ENCODE measurements around the gene PDGFD. TPM values are rescaled to one million over a fixed set of nuclear protein-coding genes. Genes with fewer than 3 reads are reported as not detected.

PDGFD gene
- 10 to 100 TPM in 1 of 3 donors, 1 to 10 TPM in 2; 7.7 to 15.7 (median 9.1) TPM for polyA plus RNA-seq

DNA sequence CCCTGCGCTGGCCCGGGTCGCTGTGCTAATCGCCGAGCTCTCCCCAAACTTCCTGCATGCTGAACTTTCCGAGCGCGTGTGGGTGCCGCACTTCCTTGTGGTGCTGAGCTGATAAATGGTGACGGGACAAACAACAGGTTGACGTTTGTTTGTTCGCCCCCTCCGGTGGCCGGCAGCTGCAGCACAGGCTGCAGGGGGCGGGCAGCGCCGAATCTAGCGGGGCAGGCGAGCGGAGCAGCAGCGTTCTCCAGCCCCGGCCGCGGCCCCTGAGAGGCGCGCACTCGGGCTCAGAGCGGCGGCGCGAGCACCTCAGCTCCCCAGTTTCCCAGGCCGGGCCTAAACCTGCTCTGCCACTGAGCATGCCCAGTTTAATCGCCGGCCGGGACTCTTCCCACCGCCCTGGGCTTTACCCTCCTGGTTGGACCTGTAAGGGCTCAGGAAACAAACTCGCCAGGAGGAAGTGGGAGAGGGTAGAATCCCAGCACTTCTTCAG lies at the start of gene PDGFD:
Gene PDGFD (minus strand): TSS at position 120 of the 493 bp plus-strand sequence.
- H3K27ac ChIP-seq (ENCODE audit: low read depth, low read length) = no peak within 1 kb of the TSS
- WGBS, 3 donors = 0 to 1% (median 1%) methylated on average over 36 to 37 of the region's 37 CpGs

DNA sequence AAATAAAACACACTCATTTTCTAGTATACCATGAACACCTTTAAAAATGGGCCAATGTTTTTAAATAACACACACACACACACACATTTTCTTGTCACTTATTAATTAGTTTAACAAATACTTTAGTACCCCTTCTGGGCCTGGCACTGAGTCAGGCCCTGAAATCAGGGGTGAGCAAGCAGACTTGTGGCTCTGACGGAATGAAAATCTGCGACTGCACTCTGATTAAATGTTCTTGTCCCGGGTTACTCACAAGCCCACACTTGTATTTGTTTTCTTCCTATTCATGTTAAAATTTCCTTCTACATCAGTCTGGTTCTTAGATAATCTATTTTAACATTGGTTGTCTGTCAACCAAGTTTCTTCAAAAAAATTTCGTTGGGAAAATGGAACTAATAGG lies 43.0 kb upstream of the PDGFD start:
- no peak overlapping the region for H3K27ac ChIP-seq (ENCODE audit: low read depth, low read length)
- 67 to 77% (median 76%) methylated on average over 4 of the region's 4 CpGs for WGBS, 3 donors

DNA sequence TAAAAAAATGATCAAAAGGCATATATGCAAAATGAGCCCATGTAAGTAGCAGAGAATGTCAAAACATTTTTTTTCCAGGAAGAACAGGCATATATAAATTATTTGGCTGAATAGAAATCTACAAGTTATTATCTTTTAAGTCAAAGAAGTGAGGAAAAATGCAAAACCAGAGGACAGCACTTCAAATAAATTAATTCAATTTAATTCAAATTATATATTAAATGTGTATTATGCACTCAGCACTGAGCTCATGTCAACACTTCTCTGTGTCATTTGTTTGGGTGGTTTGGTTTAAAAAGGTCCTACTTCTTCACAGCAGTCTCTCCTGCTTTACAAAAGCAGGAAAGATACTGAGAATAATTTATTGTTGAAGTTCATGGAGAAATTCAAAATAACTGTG lies 41.9 kb upstream of the PDGFD start:
- H3K27ac ChIP-seq (ENCODE audit: low read depth, low read length) = no peak overlapping the region

DNA sequence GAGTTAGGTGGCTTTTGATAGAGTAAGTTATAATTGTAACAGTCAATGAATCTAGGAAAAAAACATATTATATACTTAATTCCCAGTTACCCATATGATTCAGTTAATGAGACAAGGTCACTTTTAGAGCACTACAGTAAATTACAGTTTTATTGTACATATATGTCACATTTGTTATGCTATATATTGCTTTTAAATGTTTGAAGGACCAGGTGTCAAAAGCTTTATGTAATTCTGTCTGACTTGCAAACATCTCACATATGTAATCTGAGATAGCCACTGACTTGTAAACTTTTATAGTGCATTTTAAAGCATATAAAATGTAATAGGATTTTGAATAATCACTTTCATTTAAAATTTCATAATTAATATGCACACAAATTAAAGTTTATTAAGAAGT lies 36.7 kb upstream of the PDGFD start:
- H3K27ac ChIP-seq (ENCODE audit: low read depth, low read length) = no peak overlapping the region

DNA sequence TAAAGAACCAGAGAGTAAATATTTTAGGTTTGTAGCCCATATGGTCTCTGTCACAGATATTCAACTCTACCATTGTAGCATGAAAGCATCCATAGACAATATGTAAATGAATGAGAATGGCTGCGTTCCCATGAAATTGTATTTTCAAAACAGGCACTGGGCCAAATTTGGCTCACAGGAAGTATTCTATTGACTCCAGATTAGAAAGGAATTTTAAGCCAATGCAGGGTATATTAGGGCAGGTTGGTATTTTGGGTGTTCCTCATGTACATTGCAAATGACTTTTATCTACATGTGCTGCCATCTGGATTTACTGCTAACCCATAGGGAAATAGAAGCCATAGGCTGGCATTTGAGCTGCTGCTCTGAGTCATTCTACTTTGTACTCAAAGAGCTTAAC lies 35.1 kb upstream of the PDGFD start:
- H3K27ac ChIP-seq (ENCODE audit: low read depth, low read length) = no peak overlapping the region
- 49 to 67% (median 66%) methylated on average over 1 of the region's 1 CpG for WGBS, 3 donors

DNA sequence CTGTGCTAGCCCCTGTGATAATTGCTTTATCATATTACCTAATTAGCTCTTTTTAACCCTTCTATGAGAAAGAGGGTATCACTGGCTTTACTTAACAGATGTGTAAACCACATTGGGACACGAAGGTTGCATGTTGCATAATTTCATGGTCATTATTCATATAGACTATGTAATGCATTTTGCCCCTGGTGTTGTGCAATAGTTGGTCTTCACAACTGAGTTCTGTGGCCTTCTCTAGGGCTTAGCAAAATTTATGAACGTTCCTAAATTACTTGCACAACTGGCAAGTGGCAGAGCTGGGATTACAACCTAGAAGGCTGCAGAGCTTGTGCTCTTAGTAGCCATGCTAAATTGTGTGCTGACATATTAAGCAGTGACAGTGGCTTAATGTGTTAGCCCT lies 34.6 kb upstream of the PDGFD start:
- no peak overlapping the region for H3K27ac ChIP-seq (ENCODE audit: low read depth, low read length)
- WGBS, 3 donors = 35 to 59% (median 38%) methylated on average over 2 of the region's 2 CpGs

DNA sequence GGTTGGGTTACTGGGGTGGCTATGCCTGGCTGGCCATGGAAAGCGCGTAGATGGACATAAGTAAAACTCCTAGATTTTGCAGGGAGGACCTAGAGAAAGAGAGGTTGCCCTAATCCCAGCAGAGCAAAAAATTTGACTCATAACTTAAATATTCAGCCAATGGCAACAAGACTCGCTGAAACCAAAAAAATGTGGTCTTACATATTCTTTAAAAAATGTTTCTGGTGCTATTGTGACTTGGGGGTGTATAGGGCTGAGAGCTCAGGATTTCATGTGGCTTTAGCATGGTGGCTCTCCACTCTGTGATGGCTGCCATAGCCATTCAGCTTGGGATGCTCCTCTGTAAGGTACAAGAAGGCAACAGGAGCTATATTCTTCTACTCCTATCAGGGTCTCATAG lies 27.2 kb upstream of the PDGFD start:
- WGBS, 3 donors = 91 to 98% (median 93%) methylated on average over 3 of the region's 3 CpGs
- no peak overlapping the region for H3K27ac ChIP-seq (ENCODE audit: low read depth, low read length)

DNA sequence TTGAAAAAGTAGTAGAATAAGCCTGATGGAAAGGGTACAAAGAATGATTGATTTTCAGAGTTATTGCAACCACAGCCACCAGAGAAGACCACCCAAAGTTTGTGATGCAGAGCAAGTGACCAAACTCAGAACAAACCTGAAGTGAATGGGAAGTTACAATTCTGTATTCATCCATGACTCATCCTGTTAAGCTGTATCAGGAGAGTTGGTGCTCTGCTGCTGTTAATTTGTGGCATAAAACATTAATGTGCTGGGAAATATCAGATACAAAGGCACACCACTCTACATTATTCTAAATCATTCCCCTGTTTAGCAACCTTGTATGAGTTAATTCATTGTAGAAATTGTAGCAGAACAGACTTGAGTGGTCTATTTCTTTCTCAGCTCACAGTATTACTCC lies 19.6 kb upstream of the PDGFD start:
- no peak overlapping the region for H3K27ac ChIP-seq (ENCODE audit: low read depth, low read length)

DNA sequence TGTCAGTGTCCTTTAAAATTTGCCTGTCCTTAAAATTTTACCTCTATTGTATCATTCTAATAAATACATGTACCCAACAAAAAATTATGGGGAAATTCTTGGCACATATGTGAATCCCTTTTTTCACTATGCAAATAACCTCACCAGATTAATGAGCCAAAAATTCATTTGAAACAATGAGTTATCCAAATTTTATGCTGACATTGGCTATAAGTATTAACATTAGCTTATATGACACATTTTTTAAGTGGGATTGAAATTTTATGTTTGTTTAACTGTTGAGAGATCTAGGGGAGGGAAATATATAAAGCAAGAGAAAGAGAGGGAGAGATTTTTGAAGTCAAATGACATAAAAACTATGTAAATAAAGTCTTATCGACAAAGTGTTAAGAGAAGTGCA lies 11.8 kb upstream of the PDGFD start:
- H3K27ac ChIP-seq (ENCODE audit: low read depth, low read length) = no peak overlapping the region
- WGBS, 3 donors = 54 to 95% (median 88%) methylated on average over 1 of the region's 1 CpG

DNA sequence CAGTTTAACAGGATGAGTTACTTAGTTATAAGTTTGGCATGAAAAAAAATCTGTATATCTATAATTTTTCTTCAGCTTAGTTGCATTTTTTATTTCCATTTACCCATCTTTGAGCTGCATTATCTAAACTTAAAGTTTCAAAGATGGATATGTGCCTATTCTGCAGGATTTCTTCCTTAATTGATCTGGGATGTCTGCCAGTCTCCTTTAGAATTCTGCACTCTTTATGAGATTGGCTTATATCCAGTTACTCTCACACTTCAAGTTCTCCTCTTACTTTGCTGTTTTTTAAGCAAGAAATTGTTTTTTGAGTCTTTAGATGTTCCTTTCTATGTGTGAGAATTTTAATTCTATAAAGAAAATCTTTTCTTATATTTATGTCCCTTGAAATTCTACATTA lies 5.1 kb upstream of the PDGFD start:
- H3K27ac ChIP-seq (ENCODE audit: low read depth, low read length) = no peak overlapping the region

DNA sequence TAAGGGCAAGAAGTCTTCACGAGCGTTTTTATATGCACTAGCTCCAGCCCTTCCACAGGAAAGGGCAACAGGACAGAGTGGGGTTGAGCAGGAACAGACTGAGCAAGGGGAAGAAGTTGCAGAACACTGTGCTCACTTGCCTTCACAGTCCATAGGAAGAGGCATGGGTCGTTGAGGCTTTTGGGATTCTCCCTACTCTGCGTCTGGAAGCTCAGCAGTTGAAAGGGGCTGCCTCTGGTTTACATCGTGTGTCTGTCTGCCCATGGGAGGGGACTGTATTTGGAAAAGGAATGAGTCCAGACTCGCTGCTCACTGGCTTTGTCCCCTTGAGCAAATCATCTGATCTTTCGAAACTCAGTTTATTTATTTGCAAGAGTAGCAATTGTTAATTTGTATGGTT lies 1.1 kb upstream of the PDGFD start:
- H3K27ac ChIP-seq (ENCODE audit: low read depth, low read length) = no peak overlapping the region

DNA sequence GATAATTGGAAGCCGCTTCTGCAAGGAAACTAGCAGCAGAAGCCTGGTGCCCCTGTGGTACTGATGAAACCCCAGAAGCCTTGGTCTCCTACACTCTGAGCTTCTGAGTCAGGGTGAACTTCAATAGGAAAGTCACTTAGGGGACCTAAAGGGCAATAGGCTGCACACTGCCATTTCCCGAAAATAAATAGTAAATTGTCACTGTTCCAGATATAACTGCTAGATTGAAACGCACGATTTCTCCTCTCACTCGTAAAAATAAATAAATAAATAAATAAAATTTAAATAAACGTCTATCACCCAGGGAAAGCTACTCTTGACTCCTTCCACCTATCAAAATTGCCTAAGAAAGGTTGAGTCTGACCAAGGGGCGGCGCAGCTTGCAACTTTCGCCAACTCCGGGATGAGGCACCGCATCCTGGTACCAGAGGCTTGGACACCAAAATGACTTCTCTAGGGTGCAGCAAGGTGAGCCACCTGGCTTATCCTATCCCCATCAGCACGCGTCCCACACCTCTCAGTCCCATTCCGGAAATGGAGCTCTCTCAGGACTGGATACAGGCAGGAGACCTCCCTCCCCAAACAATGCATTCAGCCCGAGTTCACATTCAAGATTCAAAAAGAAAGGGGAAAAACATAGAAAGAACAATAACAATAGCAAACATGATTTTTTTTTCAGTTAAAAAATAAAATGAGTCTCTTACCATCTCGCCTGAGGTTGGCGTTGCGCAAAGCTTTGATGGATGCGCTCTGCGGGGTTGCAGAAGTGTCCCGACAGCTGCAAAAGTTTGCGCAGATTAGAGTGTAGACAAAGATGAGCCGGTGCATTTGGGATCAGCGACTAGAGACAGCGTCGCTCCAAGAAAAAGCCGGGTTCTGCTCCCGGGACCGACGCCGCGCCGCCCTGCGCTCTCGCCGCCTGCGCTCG lies 583 bp downstream of the PDGFD start:
- 3 to 5% (median 4%) methylated on average over 38 of the region's 38 CpGs for WGBS, 3 donors

More for the DNA sequence above, 1.1 kb upstream of the PDGFD start:
- WGBS, 3 donors = 79 to 88% (median 81%) methylated on average over 7 of the region's 7 CpGs

DNA sequence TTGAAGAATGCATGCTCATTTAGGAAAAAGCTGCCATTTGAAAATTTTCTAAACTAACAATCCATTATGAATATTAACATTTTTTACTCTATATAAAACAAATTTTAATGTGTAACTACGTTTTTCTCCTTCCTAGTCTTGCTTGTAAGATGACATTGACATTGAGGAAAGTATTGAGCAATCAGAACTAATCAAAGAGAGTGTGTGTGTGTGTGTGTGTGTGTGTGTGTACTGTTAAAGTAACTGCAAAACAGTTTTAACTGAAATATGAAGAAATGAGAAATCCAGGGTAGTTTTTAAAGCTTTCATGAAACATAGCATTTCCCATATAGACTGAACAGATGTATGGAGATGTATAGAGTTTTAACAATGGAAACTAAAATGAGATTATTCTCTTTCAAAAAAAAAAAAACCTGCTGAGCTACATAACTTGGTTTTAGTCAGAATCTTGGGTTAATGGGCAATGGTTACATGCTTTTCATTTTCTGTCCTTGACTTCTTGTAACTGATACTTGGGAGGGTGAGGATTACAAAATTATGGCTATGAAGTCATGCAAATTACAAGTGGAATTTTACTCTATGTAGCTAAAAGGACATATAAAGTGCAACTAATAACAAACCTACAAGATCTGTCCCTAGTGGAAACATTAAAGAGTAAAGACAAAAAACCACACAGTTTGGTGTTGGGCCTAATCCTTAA lies 2.0 kb downstream of the PDGFD start:
- WGBS, 3 donors = 27 to 47% (median 41%) methylated on average over 1 of the region's 1 CpG
- no peak overlapping the region for H3K27ac ChIP-seq (ENCODE audit: low read depth, low read length)

More for the DNA sequence above, 583 bp downstream of the PDGFD start:
- no peak overlapping the region for H3K27ac ChIP-seq (ENCODE audit: low read depth, low read length)

DNA sequence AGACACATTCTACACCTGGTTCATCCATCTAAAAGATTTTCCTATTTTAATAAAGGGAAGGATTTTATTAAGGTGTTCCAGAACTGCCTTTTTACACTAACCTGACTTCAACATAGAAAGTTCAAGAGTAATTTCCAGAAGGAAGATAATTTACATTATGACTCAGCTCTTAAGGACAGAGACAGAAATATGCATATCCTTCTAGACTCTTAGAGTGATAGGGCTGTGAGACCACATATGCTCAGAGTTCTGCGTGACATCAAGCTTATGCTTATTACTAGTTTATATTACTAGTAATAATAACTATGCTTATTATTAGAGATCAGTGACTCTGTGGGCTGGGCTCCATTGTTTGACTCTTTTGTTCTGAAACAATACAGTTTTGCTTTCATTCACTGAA lies 4.6 kb downstream of the PDGFD start:
- H3K27ac ChIP-seq (ENCODE audit: low read depth, low read length) = no peak overlapping the region
- 96 to 100% (median 98%) methylated on average over 1 of the region's 1 CpG for WGBS, 3 donors

DNA sequence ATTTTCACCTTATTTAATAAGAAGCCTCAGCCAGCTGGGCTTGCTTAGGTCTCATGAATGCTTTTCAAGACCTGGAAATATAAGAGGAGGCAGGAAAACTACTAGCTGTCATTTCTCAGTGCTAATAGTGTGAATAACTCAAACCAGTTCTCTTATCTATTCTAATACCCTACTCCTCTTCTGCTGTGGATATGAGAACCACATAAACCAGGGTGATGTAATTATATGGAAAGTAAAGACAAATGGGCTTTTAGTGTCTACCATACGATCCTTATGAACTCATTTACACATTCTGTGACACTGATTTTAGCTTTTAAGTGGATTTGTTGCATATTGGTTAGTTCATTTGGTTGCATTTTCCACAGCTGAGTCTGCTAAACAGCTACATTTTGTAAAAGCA lies 8.6 kb downstream of the PDGFD start:
- no peak overlapping the region for H3K27ac ChIP-seq (ENCODE audit: low read depth, low read length)
- 60 to 74% (median 68%) methylated on average over 1 of the region's 1 CpG for WGBS, 3 donors

DNA sequence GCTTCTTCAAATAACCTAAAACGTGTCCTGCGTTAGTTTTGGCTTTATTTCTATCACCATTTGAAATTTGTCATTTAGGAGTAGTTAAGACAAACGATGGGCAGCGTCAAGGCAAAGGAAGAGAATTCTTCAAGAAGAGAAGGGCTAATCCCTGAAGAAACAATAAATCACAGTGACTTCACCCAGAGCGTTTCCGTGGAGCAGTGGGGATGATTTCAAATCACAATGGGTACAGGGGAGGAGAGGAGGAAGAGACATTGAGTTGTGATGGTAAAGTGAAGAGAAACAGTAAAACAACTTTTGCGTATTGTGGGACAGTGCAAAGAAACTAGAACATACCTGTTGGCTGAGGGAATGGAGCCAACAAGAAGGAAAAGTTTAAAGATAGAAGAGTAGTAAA lies 9.7 kb downstream of the PDGFD start:
- 77 to 78% (median 77%) methylated on average over 7 of the region's 7 CpGs for WGBS, 3 donors
- no peak overlapping the region for H3K27ac ChIP-seq (ENCODE audit: low read depth, low read length)

DNA sequence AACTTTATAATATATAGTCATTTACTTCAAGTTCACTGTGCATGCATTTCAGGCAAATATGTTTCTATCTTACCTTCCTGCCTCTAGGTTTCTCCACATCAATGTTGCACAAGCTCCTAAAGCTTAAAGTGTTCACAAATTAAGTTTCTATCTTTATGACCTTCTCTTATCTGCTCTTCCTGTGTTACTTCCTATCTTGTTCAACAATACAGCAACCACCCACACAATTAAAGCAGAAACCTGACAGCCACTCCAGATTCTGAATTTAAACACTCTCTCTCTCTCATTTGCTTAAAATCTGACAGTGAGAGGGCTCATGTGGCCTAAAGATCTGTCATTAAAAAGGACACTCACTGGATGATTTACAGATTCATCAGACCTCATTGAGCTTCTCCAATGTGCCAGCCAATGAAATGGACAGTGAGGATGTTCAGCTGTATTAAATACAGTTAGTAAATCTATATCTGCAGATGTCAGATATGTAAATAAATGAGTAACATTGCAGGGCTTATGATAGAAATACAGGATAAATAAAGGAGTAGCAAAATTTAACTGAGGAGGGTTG lies 10.9 kb downstream of the PDGFD start:
- no peak overlapping the region for H3K27ac ChIP-seq (ENCODE audit: low read depth, low read length)

DNA sequence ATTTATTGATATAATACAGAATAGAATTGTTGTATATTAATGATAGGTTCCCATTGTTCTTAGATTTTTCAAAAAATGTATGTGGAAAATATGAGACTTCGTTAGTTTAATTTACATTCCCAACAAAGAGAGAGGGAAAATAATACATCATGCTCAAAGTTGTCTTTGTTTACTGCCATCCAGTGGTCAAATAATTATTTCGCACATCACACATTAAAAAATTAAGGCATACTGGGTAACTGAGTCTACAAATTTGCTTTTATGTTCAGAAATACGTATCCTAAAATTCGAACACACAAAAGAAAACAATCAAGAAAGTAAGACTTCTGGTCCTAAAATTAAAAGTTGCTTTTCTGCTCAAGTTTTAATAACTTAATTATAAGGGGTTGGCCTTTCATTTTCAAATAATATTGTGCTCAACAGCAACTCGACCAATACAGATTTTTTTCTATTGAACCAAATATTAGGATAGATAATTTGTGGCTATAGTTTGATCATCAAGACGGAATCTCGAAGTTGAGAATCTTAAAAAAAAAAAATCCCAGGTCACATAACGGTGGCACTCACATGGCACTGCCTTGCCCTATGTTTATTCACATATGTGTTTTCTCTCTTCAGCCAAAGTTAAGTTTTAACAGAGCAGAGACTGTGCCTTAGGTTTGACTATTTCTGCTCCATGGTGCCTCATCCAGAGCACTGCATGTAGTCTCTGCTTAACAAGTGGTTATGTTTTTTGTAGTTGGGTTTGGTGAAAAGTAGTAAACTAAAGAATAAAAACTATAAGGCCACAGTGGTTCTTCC lies 12.3 kb downstream of the PDGFD start:
- WGBS, 3 donors = 67 to 85% (median 80%) methylated on average over 8 of the region's 8 CpGs
- no peak overlapping the region for H3K27ac ChIP-seq (ENCODE audit: low read depth, low read length)

DNA sequence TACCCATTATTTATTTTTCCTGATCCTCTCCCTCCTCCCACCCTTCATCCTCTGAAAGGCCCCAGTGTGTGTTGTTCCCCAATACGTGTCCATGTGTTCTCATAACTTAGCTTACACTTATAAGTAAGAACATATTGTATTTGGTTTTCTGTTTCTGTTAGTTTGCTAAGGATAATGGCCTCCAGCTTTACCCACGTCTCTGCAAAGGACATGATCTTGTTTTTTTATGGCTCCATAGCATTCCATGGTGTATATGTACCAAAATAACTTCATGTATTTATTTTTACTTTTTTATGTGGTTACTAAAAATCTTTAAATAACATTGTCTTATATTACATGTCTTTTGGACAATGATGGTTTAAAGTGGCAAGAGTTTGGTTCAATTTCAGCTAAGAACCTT lies 15.2 kb downstream of the PDGFD start:
- H3K27ac ChIP-seq (ENCODE audit: low read depth, low read length) = no peak overlapping the region
- WGBS, 3 donors = 83 to 89% (median 88%) methylated on average over 2 of the region's 2 CpGs

All from adipose tissue (tissue), 3 donors.